ENCODE data around the gene OPRL1. TPM values are rescaled to one million over a fixed set of nuclear protein-coding genes. Genes with fewer than 3 reads are reported as not detected.
"Not testable (repeated sequence)": the region's sequence is repeated elsewhere in the genome, so short reads cannot be mapped to it uniquely, and the experiment has no call there.

Gene OPRL1
- total RNA-seq, 1 donor from 2014 or later, result 5.4 TPM

GRCh38 chr20:64087226-64087825 lies 7.4 kb downstream of the OPRL1 start:
- not testable (repeated sequence) for DNase-seq

GRCh38 chr20:64088586-64088985 lies 8.7 kb downstream of the OPRL1 start:
- not testable (repeated sequence) for DNase-seq

- no peak for DNase-seq
These were observed 10.3 kb downstream of the OPRL1 start for GRCh38 chr20:64090165-64090564.

- DNase-seq, result no peak
These were observed 11.5 kb downstream of the OPRL1 start for GRCh38 chr20:64091340-64091739.

GRCh38 chr20:64091770-64092169 lies 11.9 kb downstream of the OPRL1 start:
- no peak for DNase-seq

- no peak for DNase-seq
These were observed 12.6 kb downstream of the OPRL1 start for GRCh38 chr20:64092258-64093012.

GRCh38 chr20:64093013-64093503 lies 13.2 kb downstream of the OPRL1 start:
- DNase-seq, result no peak

- DNase-seq, result no peak
These were observed 15.6 kb downstream of the OPRL1 start for GRCh38 chr20:64095455-64095854.

GRCh38 chr20:64095927-64096326 lies 16.0 kb downstream of the OPRL1 start:
- DNase-seq, result no peak

- DNase-seq, result no peak
These were observed 16.7 kb downstream of the OPRL1 start for GRCh38 chr20:64096535-64096934.

GRCh38 chr20:64098471-64099013 lies 18.7 kb downstream of the OPRL1 start:
- no peak for DNase-seq

GRCh38 chr20:64099086-64099786 lies 19.4 kb downstream of the OPRL1 start:
- DNase-seq, result no peak

GRCh38 chr20:64099880-64100565 lies 20.1 kb downstream of the OPRL1 start:
- DNase-seq, result no peak

- no peak for DNase-seq
These were observed 20.6 kb downstream of the OPRL1 start for GRCh38 chr20:64100566-64100888.

GRCh38 chr20:64100946-64101688 lies 21.2 kb downstream of the OPRL1 start:
- DNase-seq, result no peak

GRCh38 chr20:64101731-64102621 lies 22.1 kb downstream of the OPRL1 start:
- peak; percentile 52 for DNase-seq

- no peak for DNase-seq
These were observed 22.9 kb downstream of the OPRL1 start for GRCh38 chr20:64102647-64103354.

- no peak for DNase-seq
These were observed 24.2 kb downstream of the OPRL1 start for GRCh38 chr20:64103871-64104666.

- DNase-seq, result no peak
These were observed 25.0 kb downstream of the OPRL1 start for GRCh38 chr20:64104667-64105451.
